HepG2 (cell line): ENCODE results near the gene AUTS2. TPM values are rescaled to one million over a fixed set of nuclear protein-coding genes. Genes with fewer than 3 reads are reported as not detected.

Source experiments
- ATAC-seq: fragments of 200-7000 bp; cut with Tn5 transposase; 3 replicates; pipeline ENCODE4 v1.9.1; 2020; ENCODE audit warnings: mild to moderate bottlenecking, moderate library complexity
- BruUV-seq: library from RNA; stranded (reverse); fragments of 400-500 nt; replicated peaks from 2 replicates; lab custom pipeline; 2021; lab: Mats Ljungman, UMichigan
- CTCF ChIA-PET: fragments of 300-600 bp; formaldehyde crosslinking; extraction: SDS; loops from one replicate; lab custom pipeline; 2021; ENCODE audit warnings: low total read pairs, inconsistent platforms, low intra/inter-chr PET ratio; lab: Yijun Ruan, JAX
- POLR2A ChIA-PET: fragments of 350-600 bp; sonication (Branson Sonifier 250); formaldehyde crosslinking; loops from one replicate; lab custom pipeline; 2020; ENCODE audit warnings: antibody characterized with exemption, inconsistent platforms; lab: Yijun Ruan, JAX
- DNase-seq: peaks from one replicate; pipeline ENCODE4 v3.0.0-alpha.2; 2015; ENCODE audit warnings: low spot score
- FAIRE-seq: peaks from 3 replicates; lab custom pipeline; 2011; peaks lifted over from hg19 to GRCh38; lab: Jason Lieb, UNC
- H2AFZ ChIP-seq: one replicate; pipeline ENCODE4 v1.6.1; 2011; ENCODE audit warnings: low read length, inconsistent platforms
- H3K27ac ChIP-seq: fragments of 300-600 bp; 3 replicates; pipeline ENCODE4 v1.8.0; 2011; ENCODE audit warnings: mixed run types, mild to moderate bottlenecking, mixed read lengths, low read length, inconsistent platforms; ENCODE audit not compliant: insufficient read depth; ENCODE audit errors: extremely low read length
- H3K27me3 ChIP-seq, 2 experiments: fragments of 200-600 bp in 1 of 2; 2 replicates in 1 of 2; 3 replicates in 1 of 2; pipeline versions ENCODE4 v1.6.0 to v1.8.0; 2011; ENCODE audit warnings: low read length in 2 of 2, mild to moderate bottlenecking in 2 of 2, moderate library complexity in 2 of 2, inconsistent platforms in 1 of 2; ENCODE audit not compliant: insufficient read depth in 2 of 2, control insufficient read depth in 1 of 2
- H3K36me3 ChIP-seq, 2 experiments: fragments of 200-600 bp in 1 of 2; replicated peaks in 1 of 2; 2 replicates in 1 of 2; 3 replicates in 1 of 2; pipeline versions ENCODE4 v1.5.1 to v1.8.0; 2011; ENCODE audit warnings: low read length in 2 of 2, inconsistent platforms in 1 of 2; ENCODE audit not compliant: insufficient read depth in 2 of 2, control insufficient read depth in 1 of 2
- H3K4me1 ChIP-seq: 2 replicates; pipeline ENCODE4 v1.5.1; 2012; ENCODE audit warnings: low read length, inconsistent platforms; ENCODE audit not compliant: insufficient read depth
- H3K4me2 ChIP-seq: 2 replicates; pipeline ENCODE4 v1.6.0; 2011; ENCODE audit warnings: low read depth, low read length, inconsistent platforms
- H3K4me3 ChIP-seq, 3 experiments: fragments of 200-600 bp in 1 of 3; sonication (generic), shearing (Covaris generic) in 1 of 3; replicated peaks in 1 of 3; 2 replicates each; pipeline ENCODE4 v1.5.1; 2011 to 2016; ENCODE audit warnings: low read length in 3 of 3, inconsistent platforms in 2 of 3, low read depth in 2 of 3, mild to moderate bottlenecking in 2 of 3, control low read depth in 1 of 3, mixed read lengths in 1 of 3; ENCODE audit not compliant: insufficient read depth in 1 of 3
- H3K79me2 ChIP-seq: one replicate; pipeline ENCODE4 v1.6.1; 2011; ENCODE audit warnings: low read length, inconsistent platforms; ENCODE audit not compliant: insufficient read depth
- H3K9ac ChIP-seq: 2 replicates; pipeline ENCODE4 v1.6.0; 2011; ENCODE audit warnings: mild to moderate bottlenecking, low read depth, low read length, inconsistent platforms; ENCODE audit not compliant: insufficient read depth
- H3K9me3 ChIP-seq: 2 replicates; pipeline ENCODE4 v1.5.1; 2012; ENCODE audit warnings: mild to moderate bottlenecking, low read length
- H4K20me1 ChIP-seq: 2 replicates; pipeline ENCODE4 v1.6.0; 2011; ENCODE audit warnings: inconsistent platforms, mild to moderate bottlenecking, low read length, moderate library complexity; ENCODE audit not compliant: insufficient read depth
- CBX5 ChIP-seq: sonication (generic); formaldehyde crosslinking; IDR thresholded peaks from 2 replicates; pipeline ENCODE4 v1.4.0; 2020; ENCODE audit warnings: missing genetic modification reagents, borderline replicate concordance
- HINFP ChIP-seq: sonication (generic); formaldehyde crosslinking; IDR thresholded peaks from 2 replicates; pipeline ENCODE4 v1.4.0; 2020; ENCODE audit warnings: low read depth, mild to moderate bottlenecking, missing genetic modification reagents
- HOXA9 ChIP-seq: sonication (generic); formaldehyde crosslinking; IDR thresholded peaks from 2 replicates; pipeline ENCODE4 v1.8.1; 2022; ENCODE audit warnings: missing genetic modification reagents, mild to moderate bottlenecking, moderate library complexity, borderline replicate concordance
- IRX3 ChIP-seq: sonication (generic); formaldehyde crosslinking; IDR thresholded peaks from 2 replicates; pipeline ENCODE4 v1.8.1; 2023; ENCODE audit warnings: mild to moderate bottlenecking, low read depth, missing genetic modification reagents, borderline replicate concordance
- NFKB2 ChIP-seq: sonication (generic); formaldehyde crosslinking; IDR thresholded peaks from 2 replicates; pipeline ENCODE4 v1.4.0; 2020; ENCODE audit warnings: missing genetic modification reagents, borderline replicate concordance
- NR3C1 ChIP-seq: sonication (generic); formaldehyde crosslinking; IDR thresholded peaks from 2 replicates; pipeline ENCODE4 v1.4.0; 2020; ENCODE audit warnings: missing genetic modification reagents
- PCBP2 ChIP-seq: fragments of 200-400 bp; formaldehyde crosslinking; optimal IDR thresholded peaks from 2 replicates; pipeline ENCODE3; 2018; ENCODE audit warnings: low read length, low read depth; ENCODE audit not compliant: poor library complexity, severe bottlenecking
- SYNCRIP ChIP-seq: fragments of 200-400 bp; formaldehyde crosslinking; IDR thresholded peaks from 2 replicates; pipeline ENCODE4 v1.6.1; 2018; ENCODE audit warnings: mild to moderate bottlenecking, low read depth, low read length; ENCODE audit not compliant: insufficient read depth
- ZBTB25 ChIP-seq: IDR thresholded peaks from 2 replicates; pipeline ENCODE4 v1.6.1; 2018; ENCODE audit warnings: missing genetic modification reagents
- ZEB1 ChIP-seq: IDR thresholded peaks from 2 replicates; pipeline ENCODE4 v1.6.1; 2012; ENCODE audit warnings: mild to moderate bottlenecking, low read depth, inconsistent platforms; ENCODE audit not compliant: insufficient replicate concordance
- ZFP36 ChIP-seq: fragments of 150-350 bp; IDR thresholded peaks from 2 replicates; pipeline ENCODE4 v1.6.1; 2018; ENCODE audit warnings: borderline replicate concordance, low read length, low read depth; ENCODE audit not compliant: partially characterized antibody
- ZNF496 ChIP-seq: sonication (generic); formaldehyde crosslinking; IDR thresholded peaks from 2 replicates; pipeline ENCODE4 v1.8.1; 2023; ENCODE audit warnings: mild to moderate bottlenecking, moderate library complexity, missing genetic modification reagents; ENCODE audit not compliant: insufficient replicate concordance
- ZNF770 ChIP-seq: sonication (generic); formaldehyde crosslinking; IDR thresholded peaks from 2 replicates; pipeline ENCODE4 v1.5.0; 2020; ENCODE audit warnings: mild to moderate bottlenecking, missing genetic modification reagents
- WGBS: methylation state at CpG from one replicate; pipeline ENCODE4 v1.1.6; 2017; ENCODE audit warnings: low lambda C conversion rate; 5-methylcytosine and 5-hydroxymethylcytosine counted together
- in situ Hi-C: cut with HindIII; loops from 2 replicates; pipeline ENCODE4 v1.10.0; 2017; ENCODE audit warnings: low pct_unique_long_range_greater_than_20kb; ENCODE audit not compliant: extremely low pct_ligation_motif_present
- intact Hi-C: fragments of 100-400 bp; cut with micrococcal nuclease; formaldehyde crosslinking; loops from one replicate; pipeline ENCODE4 v1.10.0; 2022; ENCODE audit not compliant: unreplicated experiment
- polyA plus RNA-seq, 8 experiments: library from polyadenylated mRNA; depleted of rRNA in 3 of 8; stranded (reverse) in 7 of 8; unstranded in 1 of 8; fragments of >200 nt; fragmentation: Illumina TruSeq in 4 of 8; extraction: Trizol in 4 of 8; gene quantifications; 2 replicates each; pipeline versions ENCODE4 v1.2.1 to v1.2.3, GENCODE V29; 2011 to 2016; ENCODE audit warnings: low read depth in 4 of 8, missing spikeins in 1 of 8, mixed read lengths in 1 of 8; ENCODE audit not compliant: insufficient read depth in 1 of 8
- total RNA-seq, 5 experiments: library from RNA; depleted of rRNA; stranded (reverse); fragments of >200 nt; fragmentation: Illumina TruSeq; extraction: Trizol; gene quantifications; 2 replicates each; pipeline ENCODE4 v1.2.3, GENCODE V29; 2016; ENCODE audit warnings: low read depth in 1 of 5

Gene AUTS2
- total and polyA plus RNA-seq, 2 of the 13 experiments (the other 11 are each of a cell fraction or from before 2014, with no cell fraction given), result 0.38 TPM; not detected in 1

- intact Hi-C loops, result no loop called here
- POLR2A ChIA-PET, result no interaction called here
- CTCF ChIA-PET, result no interaction called here
Observed at GRCh38 chr7:70313271-70313670, 715.0 kb downstream of the AUTS2 start.

More at GRCh38 chr7:70313271-70313670, 715.0 kb downstream of the AUTS2 start:
- TF ChIP-seq NR3C1 (CRISPR knock-in tag) (no peak), ZFP36 (no peak), HINFP (CRISPR knock-in tag) (no peak), ZEB1 (no peak), PCBP2 (no peak), ZNF770 (CRISPR knock-in tag) (no peak), HOXA9 (no peak), SYNCRIP (no peak), ZBTB25 (CRISPR knock-in tag) (no peak), NFKB2 (CRISPR knock-in tag) (no peak), IRX3 (no peak), CBX5 (CRISPR knock-in tag) (no peak), ZNF496 (CRISPR knock-in tag) (no peak)
- Histone ChIP-seq H3K4me1 (no peaks in the 10 kb centered on the region), H3K27ac (no peak overlapping the region), H4K20me1 (no peaks in the 10 kb centered on the region), H3K79me2 (no peaks in the 10 kb centered on the region), H3K27me3 (no peaks in the 10 kb centered on the region), H3K36me3 (no peaks in the 10 kb centered on the region), H3K9ac (no peak overlapping the region), H3K9me3 (no peaks in the 10 kb centered on the region), H2AFZ (no peak overlapping the region), H3K4me2 (no peak overlapping the region), H3K4me3 (no peak overlapping the region)
- no peak for FAIRE-seq
- no peak for ATAC-seq
- in situ Hi-C loops, result no loop called here
- WGBS, result 40% methylated on average over 3 of the region's 3 CpGs
- DNase-seq, result no peak
- no TSS peak for BruUV-seq
